Fibroblast of the aortic adventitia (primary cell): ENCODE data around the gene TTYH2. TPM values are rescaled to one million over a fixed set of nuclear protein-coding genes. Genes with fewer than 3 reads are reported as not detected.

ENCODE experiments used
- DNase-seq: peaks from one replicate; pipeline ENCODE4 v3.0.0-alpha.2; 2010; ENCODE audit warnings: low read depth
- H3K4me3 ChIP-seq: 2 replicates; pipeline ENCODE4 v1.5.1; 2011; ENCODE audit warnings: low read depth, mild to moderate bottlenecking, control low read depth, low read length, moderate library complexity
- CTCF ChIP-seq: IDR thresholded peaks from 2 replicates; pipeline ENCODE4 v1.5.1; 2011; ENCODE audit warnings: mild to moderate bottlenecking, low read length, control low read depth, inconsistent platforms; ENCODE audit not compliant: insufficient read depth
- total RNA-seq: library from RNA; depleted of rRNA; stranded (reverse); fragments of >200 nt; gene quantifications from 2 replicates; pipeline ENCODE4 v1.2.3, GENCODE V29; 2012; ENCODE audit warnings: low replicate concordance

The TTYH2 gene
- total RNA-seq, 1 donor, result 0.54 TPM

GRCh38 chr17:74241847-74242246, 28.5 kb downstream of the TTYH2 start:
- DNase-seq, result no peak
- no peak for TF ChIP-seq CTCF
- no peak overlapping the region for H3K4me3 ChIP-seq

- no peak for DNase-seq
- H3K4me3 ChIP-seq, result no peak overlapping the region
- TF ChIP-seq CTCF, result no peak
Observed at GRCh38 chr17:74243013-74243755, 29.8 kb downstream of the TTYH2 start.

GRCh38 chr17:74244128-74244527, 30.8 kb downstream of the TTYH2 start:
- no peak overlapping the region for H3K4me3 ChIP-seq
- no peak for DNase-seq
- no peak for TF ChIP-seq CTCF

GRCh38 chr17:74244548-74244947, 31.2 kb downstream of the TTYH2 start:
- H3K4me3 ChIP-seq, result no peak overlapping the region
- no peak for DNase-seq
- TF ChIP-seq CTCF, result no peak

- no peak overlapping the region for H3K4me3 ChIP-seq
- no peak for DNase-seq
- no peak for TF ChIP-seq CTCF
Observed at GRCh38 chr17:74245145-74245831, 31.9 kb downstream of the TTYH2 start.

- no peak for TF ChIP-seq CTCF
- no peak for DNase-seq
- no peak overlapping the region for H3K4me3 ChIP-seq
Observed at GRCh38 chr17:74245871-74246270, 32.5 kb downstream of the TTYH2 start.
